ENCODE data around the gene SIN3A. TPM values are rescaled to one million over a fixed set of nuclear protein-coding genes. Genes with fewer than 3 reads are reported as not detected.

The SIN3A gene
- total RNA-seq, 1 donor from 2014 or later = 96.4 TPM

DNA sequence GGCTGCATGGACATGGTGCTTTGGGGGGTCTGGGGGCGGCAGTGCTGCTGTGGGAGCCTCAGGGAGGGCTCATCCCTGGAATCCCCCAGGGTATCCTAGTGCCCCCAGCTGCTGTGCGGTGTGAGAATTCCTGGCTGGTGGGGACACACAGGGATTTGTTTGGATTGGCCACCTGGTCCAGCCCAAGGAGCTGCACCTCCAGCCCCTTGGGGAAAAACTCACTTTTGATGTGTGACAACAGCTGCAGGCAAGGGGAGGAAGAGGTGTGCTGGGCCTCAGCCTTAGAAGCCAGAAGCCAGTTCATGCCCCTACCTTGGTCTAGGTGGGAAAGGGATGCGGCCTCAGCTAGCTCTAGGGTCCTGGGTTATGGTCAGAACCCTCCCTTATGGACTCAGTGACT, 124.0 kb downstream of the SIN3A start:
- DNase-seq (ENCODE audit: low spot score, unreplicated experiment) = no peak
- Mint-ChIP-seq H3K9me3 (ENCODE audit: low read depth) (no peaks in the 10 kb centered on the region), H3K4me3 (ENCODE audit: low read depth) (no peak overlapping the region), H3K4me1 (ENCODE audit: low read depth) (peaks cover 11% of the 10 kb centered on the region), H3K27ac (no peak overlapping the region), H3K36me3 (ENCODE audit: insufficient read depth) (no peaks in the 10 kb centered on the region), H3K27me3 (peaks cover 7% of the 10 kb centered on the region)
- TF ChIP-seq CTCF (IDR thresholded peaks at IDR 0.05; ENCODE audit: unreplicated experiment) = no peak

- Mint-ChIP-seq H3K4me1 (ENCODE audit: low read depth) (peaks cover 11% of the 10 kb centered on the region), H3K27ac (no peak overlapping the region), H3K4me3 (ENCODE audit: low read depth) (no peak overlapping the region), H3K9me3 (ENCODE audit: low read depth) (no peaks in the 10 kb centered on the region), H3K36me3 (ENCODE audit: insufficient read depth) (no peaks in the 10 kb centered on the region), H3K27me3 (peaks cover 6% of the 10 kb centered on the region)
- no peak for DNase-seq (ENCODE audit: low spot score, unreplicated experiment)
- no peak for TF ChIP-seq CTCF (IDR thresholded peaks at IDR 0.05; ENCODE audit: unreplicated experiment)
Measured at GRCh38 chr15:75327005-75327404, 124.5 kb downstream of the SIN3A start.

DNA sequence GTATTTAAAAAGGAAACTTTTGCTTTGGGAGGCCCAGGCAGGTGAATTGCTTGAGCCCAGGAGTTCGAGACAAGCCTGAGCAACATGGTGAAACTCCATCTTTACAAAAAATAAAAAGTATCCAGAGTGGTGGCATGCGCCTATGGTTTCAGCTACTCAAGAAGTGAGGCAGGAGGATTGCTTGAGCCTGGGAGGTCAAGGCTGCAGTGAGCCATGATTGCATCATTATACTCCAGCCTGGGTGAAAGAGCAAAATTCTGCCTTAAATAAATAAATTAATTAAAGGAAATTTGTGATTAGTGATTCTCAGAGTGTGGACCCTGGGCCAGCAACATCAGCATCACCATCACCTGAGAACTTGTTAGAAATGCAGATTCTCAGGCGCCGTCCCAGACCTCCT, 125.6 kb downstream of the SIN3A start:
- Mint-ChIP-seq H3K4me3 (ENCODE audit: low read depth) (no peak overlapping the region), H3K4me1 (ENCODE audit: low read depth) (peaks cover 11% of the 10 kb centered on the region), H3K9me3 (ENCODE audit: low read depth) (no peaks in the 10 kb centered on the region), H3K36me3 (ENCODE audit: insufficient read depth) (no peaks in the 10 kb centered on the region), H3K27me3 (peaks cover 9% of the 10 kb centered on the region), H3K27ac (no peak overlapping the region)
- TF ChIP-seq CTCF (IDR thresholded peaks at IDR 0.05; ENCODE audit: unreplicated experiment) = no peak
- DNase-seq (ENCODE audit: low spot score, unreplicated experiment) = no peak

DNA sequence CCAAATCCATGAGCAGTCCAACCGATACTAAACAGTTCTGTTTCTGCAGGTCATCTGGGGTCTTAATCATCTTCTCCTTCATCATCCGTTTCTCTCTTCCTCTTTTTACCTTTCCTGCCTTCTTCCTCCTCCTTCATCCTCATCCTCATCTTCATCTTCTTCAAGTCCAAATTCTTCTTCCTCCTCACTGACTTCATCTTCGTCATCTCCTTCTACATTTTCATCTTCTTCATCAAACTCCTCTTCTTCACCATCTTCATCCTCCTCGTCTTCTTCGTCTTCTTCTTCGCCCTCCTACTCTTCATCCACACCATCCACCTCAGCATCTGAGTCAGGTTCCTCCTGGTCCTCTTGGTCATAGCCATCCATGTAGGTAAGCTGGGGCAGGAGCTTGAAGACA, 129.8 kb downstream of the SIN3A start:
- Mint-ChIP-seq H3K4me3 (ENCODE audit: low read depth) (no peak overlapping the region), H3K36me3 (ENCODE audit: insufficient read depth) (no peaks in the 10 kb centered on the region), H3K27me3 (peaks cover 8% of the 10 kb centered on the region), H3K4me1 (ENCODE audit: low read depth) (peaks cover 11% of the 10 kb centered on the region), H3K9me3 (ENCODE audit: low read depth) (no peaks in the 10 kb centered on the region), H3K27ac (no peak overlapping the region)
- no peak for TF ChIP-seq CTCF (IDR thresholded peaks at IDR 0.05; ENCODE audit: unreplicated experiment)
- no peak for DNase-seq (ENCODE audit: low spot score, unreplicated experiment)

Small RNA genes lying within 50 kb of the gene (microRNA-seq; reads per million reads assigned to microRNA genes)
- gene MIR631 (ENCODE audit: borderline number of aligned reads, unreplicated experiment) = not detected

Other genes with a start within 250 kb of the SIN3A start
- gene C15orf39, start 249.8 kb downstream of the SIN3A start, total RNA-seq = 80.0 and 83.4 TPM in 2 replicates
- gene GOLGA6C, start 193.4 kb downstream of the SIN3A start, total RNA-seq = not detected in 2 replicates
- gene GOLGA6D, start 168.9 kb downstream of the SIN3A start, total RNA-seq = 0.13 TPM in 1 of 2 replicates, not detected in the other
- gene COMMD4, start 115.6 kb downstream of the SIN3A start, total RNA-seq = 95.6 and 95.7 TPM in 2 replicates
- 79.2 and 84.4 TPM in 2 replicates for gene NEIL1, start 104.7 kb downstream of the SIN3A start, total RNA-seq
- 196 and 200 TPM in 2 replicates for gene MAN2C1, start 83.1 kb downstream of the SIN3A start, total RNA-seq
- 35.2 and 37.1 TPM in 2 replicates for gene PTPN9, start 127.6 kb upstream of the SIN3A start, total RNA-seq
- 16.0 and 21.1 TPM in 2 replicates for gene SNUPN, start 174.0 kb upstream of the SIN3A start, total RNA-seq
- 53.7 and 54.0 TPM in 2 replicates for gene IMP3, start 188.5 kb upstream of the SIN3A start, total RNA-seq
- gene SNX33, start 196.2 kb upstream of the SIN3A start, total RNA-seq = 24.5 and 29.3 TPM in 2 replicates